ENCODE measurements around the gene SUPT5H. TPM values are rescaled to one million over a fixed set of nuclear protein-coding genes. Genes with fewer than 3 reads are reported as not detected.

The SUPT5H gene
- total and polyA plus RNA-seq, 2 of the 13 experiments (the other 11 are each of a cell fraction or from before 2014, with no cell fraction given), result 48.2 to 51.7 TPM

GRCh38 chr19:39506944-39507714, 61.7 kb downstream of the SUPT5H start (continued):
- TF ChIP-seq BATF2 (CRISPR knock-in tag; IDR thresholded peaks at IDR 0.05) (peak; percentile 96), ZNF740 (CRISPR knock-in tag; IDR thresholded peaks at IDR 0.05) (peak; percentile 54; the same call in 1 of the 2 replicates), ZBTB10 (CRISPR knock-in tag; IDR thresholded peaks at IDR 0.05; ENCODE audit: borderline replicate concordance) (peak; percentile 68; the same call in 1 of the 2 replicates), ZNF768 (CRISPR knock-in tag; IDR thresholded peaks at IDR 0.05) (peak; percentile 36; the same call in 1 of the 2 replicates), E2F1 (CRISPR knock-in tag; IDR thresholded peaks at IDR 0.05) (0 out of 2 replicates have a peak, but pooled peaks have one; percentile 48), ZNF224 (CRISPR knock-in tag; IDR thresholded peaks at IDR 0.05) (peak; percentile 64; the same call in 1 of the 2 replicates), ZFYVE20 (CRISPR knock-in tag; IDR thresholded peaks at IDR 0.05; ENCODE audit: borderline replicate concordance, low read depth) (peak; percentile 91; the same call in 1 of the 2 replicates), SETDB1 (CRISPR knock-in tag; IDR thresholded peaks at IDR 0.05; ENCODE audit: borderline replicate concordance) (no peak), ZNF264 (CRISPR knock-in tag; IDR thresholded peaks at IDR 0.05) (0 out of 2 replicates have a peak, but pooled peaks have one; percentile 42), HNF1B (CRISPR knock-in tag; IDR thresholded peaks at IDR 0.05) (no peak), NFKB2 (CRISPR knock-in tag; IDR thresholded peaks at IDR 0.05; ENCODE audit: borderline replicate concordance) (peak; percentile 99), ZMYM2 (CRISPR knock-in tag; IDR thresholded peaks at IDR 0.05) (0 out of 2 replicates have a peak, but pooled peaks have one; percentile 63), ZNF343 (CRISPR knock-in tag; IDR thresholded peaks at IDR 0.05) (peak; percentile 62; the same call in 1 of the 2 replicates), RFXANK (CRISPR knock-in tag; IDR thresholded peaks at IDR 0.05) (no peak), ZNF607 (CRISPR knock-in tag; IDR thresholded peaks at IDR 0.05; ENCODE audit: borderline replicate concordance) (peak; percentile 91), MXI1 (IDR thresholded peaks at IDR 0.05; ENCODE audit: borderline replicate concordance, low read depth, low read length) (peak; percentile 43; the same call in 1 of the 3 replicates), ZNF329 (CRISPR knock-in tag; IDR thresholded peaks at IDR 0.05; ENCODE audit: low read depth) (peak; percentile 93), DPF2 (CRISPR knock-in tag; IDR thresholded peaks at IDR 0.05; ENCODE audit: borderline replicate concordance, low read depth) (no peak), NRL (CRISPR knock-in tag; IDR thresholded peaks at IDR 0.05; ENCODE audit: borderline replicate concordance) (no peak; the same call in 1 of the 2 replicates), TBL1XR1 (IDR thresholded peaks at IDR 0.05; ENCODE audit: borderline replicate concordance, low read length, partially characterized antibody) (no peak), GTF3A (CRISPR knock-in tag; conservative IDR thresholded peaks at IDR 0.05) (no peak)
